Esophagus squamous epithelium (tissue), 4 donors: ENCODE measurements around the gene ZMYND8.

ENCODE experiments used
- CTCF ChIP-seq, 6 experiments: fragments of 450-650 bp in 4 of 6; fragments of 200-600 bp in 2 of 6; sonication (generic) in 2 of 6; IDR thresholded peaks; one replicate each; pipeline ENCODE4 v1.5.1; 2016 to 2019; ENCODE audit warnings: antibody characterized with exemption in 6 of 6, mild to moderate bottlenecking in 4 of 6, moderate library complexity in 4 of 6
- POLR2A ChIP-seq, 4 donors: fragments of 450-650 bp; IDR thresholded peaks; one replicate each; pipeline ENCODE4 v1.6.1; 2017; ENCODE audit warnings: antibody characterized with exemption in 4 of 4, mild to moderate bottlenecking in 4 of 4, moderate library complexity in 3 of 4

- TF ChIP-seq CTCF (IDR thresholded peaks at IDR 0.05) (no peak), POLR2A (IDR thresholded peaks at IDR 0.05) (no peak)
Measured at GRCh38 chr20:47309394-47309793, 47.1 kb downstream of the ZMYND8 start.
